GM13977 (cell line): ENCODE data around the gene ECI1.
A peak's percentile ranks its signal among the peaks of the same experiment; 100 is the strongest.
"Not testable (repeated sequence)": the region's sequence is repeated elsewhere in the genome, so short reads cannot be mapped to it uniquely, and the experiment has no call there.

Experiments used
- DNase-seq: peaks from one replicate; pipeline ENCODE4 v3.0.0; 2012; ENCODE audit warnings: low spot score
- CTCF ChIP-seq: IDR thresholded peaks from 2 replicates; pipeline ENCODE4 v1.5.1; 2012; ENCODE audit warnings: mild to moderate bottlenecking, control low read depth; ENCODE audit not compliant: insufficient read depth; ENCODE audit errors: extremely low read depth, missing control alignments
- in situ Hi-C: fragments of 300-500 bp; cut with MboI; formaldehyde crosslinking; loops from one replicate; pipeline ENCODE4 v1.12.0; 2022; ENCODE audit warnings: low sequenced_read_pairs, low pct_unique_long_range_greater_than_20kb, mixed read lengths, inconsistent platforms; ENCODE audit not compliant: unreplicated experiment

ECI1 gene

GRCh38 chr16:2206780-2207433 is 44.5 kb downstream of the ECI1 start:
- in situ Hi-C loops, result no loop called here

GRCh38 chr16:2206420-2206779 is 45.0 kb downstream of the ECI1 start:
- DNase-seq, result no peak
- no peak for TF ChIP-seq CTCF
- in situ Hi-C loops, result no loop called here

More at GRCh38 chr16:2206780-2207433, 44.5 kb downstream of the ECI1 start:
- DNase-seq, result no peak
- TF ChIP-seq CTCF, result no peak

GRCh38 chr16:2205967-2206313 is 45.4 kb downstream of the ECI1 start:
- TF ChIP-seq CTCF, result no peak
- in situ Hi-C loops, result no loop called here
- no peak for DNase-seq

- DNase-seq, result peak; percentile 99
- in situ Hi-C loops, result no loop called here
- TF ChIP-seq CTCF, result peak; percentile 9
Observed at GRCh38 chr16:2205104-2205966, 46.1 kb downstream of the ECI1 start, which contains the start of gene MLST8. TSS of gene MLST8 (plus strand) at chr16:2205454. CDS start at chr16:2206086, 632 bp downstream.

GRCh38 chr16:2204416-2205103 is 46.8 kb downstream of the ECI1 start:
- in situ Hi-C loops, result no loop called here
- DNase-seq, result no peak
- TF ChIP-seq CTCF, result no peak

GRCh38 chr16:2203119-2203688 is 48.2 kb downstream of the ECI1 start:
- not testable (repeated sequence) for DNase-seq

More at GRCh38 chr16:2203119-2203688, 48.2 kb downstream of the ECI1 start:
- in situ Hi-C loops, result not testable (repeated sequence)
